AG09319 (cell line): ENCODE data around the gene ITPRIPL2.

ENCODE experiments used
- DNase-seq: peaks from one replicate; pipeline ENCODE4 v3.0.0-alpha.2; 2010; ENCODE audit warnings: low read depth; ENCODE audit errors: extremely low read depth
- TF ChIP-seq, protein P1 (sequence below): IDR thresholded peaks from 2 replicates; pipeline ENCODE4 v1.5.1; 2011; ENCODE audit warnings: low read depth, mild to moderate bottlenecking, inconsistent platforms, low read length, moderate library complexity

ITPRIPL2 gene

DNA sequence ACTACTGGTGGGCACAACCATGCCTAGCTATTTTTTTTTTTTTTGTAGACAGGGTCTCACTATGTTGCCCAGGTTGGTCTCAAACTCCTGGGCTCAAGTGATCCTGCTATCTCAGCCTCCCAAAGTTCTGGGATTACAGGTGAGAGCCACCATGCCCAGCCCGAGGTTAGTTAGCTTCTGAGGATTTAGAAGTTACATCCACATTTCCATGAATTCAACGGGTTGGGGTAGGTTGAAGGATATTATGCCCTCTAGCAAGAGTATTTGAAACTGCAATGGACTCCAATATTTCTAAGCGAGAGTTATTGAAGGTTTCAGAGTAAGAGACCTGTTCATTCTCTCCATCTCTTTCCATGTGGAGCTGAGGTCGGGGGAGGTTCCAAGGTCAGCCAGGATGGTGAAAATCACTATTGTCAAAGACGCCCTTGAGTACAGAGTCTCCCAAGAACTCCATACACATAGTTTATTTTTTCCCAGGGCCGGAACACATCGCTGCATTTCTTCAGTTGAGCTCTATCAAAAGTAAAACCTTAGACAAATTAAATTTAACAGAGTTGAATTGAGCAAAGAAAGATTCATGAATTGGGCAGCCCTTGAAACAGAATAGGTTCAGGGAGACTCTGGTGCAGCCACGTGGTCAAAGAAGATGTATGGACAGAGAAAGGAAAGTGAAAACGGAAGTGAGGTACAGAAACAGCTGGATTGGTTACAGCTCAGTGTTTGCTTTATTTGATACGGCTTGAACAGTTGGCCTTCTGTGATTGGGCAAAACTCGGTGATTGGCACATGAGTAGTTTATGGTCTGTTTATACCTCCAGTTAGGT is 19.0 kb upstream of the ITPRIPL2 start:
- TF ChIP-seq, protein P1, sequence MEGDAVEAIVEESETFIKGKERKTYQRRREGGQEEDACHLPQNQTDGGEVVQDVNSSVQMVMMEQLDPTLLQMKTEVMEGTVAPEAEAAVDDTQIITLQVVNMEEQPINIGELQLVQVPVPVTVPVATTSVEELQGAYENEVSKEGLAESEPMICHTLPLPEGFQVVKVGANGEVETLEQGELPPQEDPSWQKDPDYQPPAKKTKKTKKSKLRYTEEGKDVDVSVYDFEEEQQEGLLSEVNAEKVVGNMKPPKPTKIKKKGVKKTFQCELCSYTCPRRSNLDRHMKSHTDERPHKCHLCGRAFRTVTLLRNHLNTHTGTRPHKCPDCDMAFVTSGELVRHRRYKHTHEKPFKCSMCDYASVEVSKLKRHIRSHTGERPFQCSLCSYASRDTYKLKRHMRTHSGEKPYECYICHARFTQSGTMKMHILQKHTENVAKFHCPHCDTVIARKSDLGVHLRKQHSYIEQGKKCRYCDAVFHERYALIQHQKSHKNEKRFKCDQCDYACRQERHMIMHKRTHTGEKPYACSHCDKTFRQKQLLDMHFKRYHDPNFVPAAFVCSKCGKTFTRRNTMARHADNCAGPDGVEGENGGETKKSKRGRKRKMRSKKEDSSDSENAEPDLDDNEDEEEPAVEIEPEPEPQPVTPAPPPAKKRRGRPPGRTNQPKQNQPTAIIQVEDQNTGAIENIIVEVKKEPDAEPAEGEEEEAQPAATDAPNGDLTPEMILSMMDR = no peak
- DNase-seq = no peak

DNA sequence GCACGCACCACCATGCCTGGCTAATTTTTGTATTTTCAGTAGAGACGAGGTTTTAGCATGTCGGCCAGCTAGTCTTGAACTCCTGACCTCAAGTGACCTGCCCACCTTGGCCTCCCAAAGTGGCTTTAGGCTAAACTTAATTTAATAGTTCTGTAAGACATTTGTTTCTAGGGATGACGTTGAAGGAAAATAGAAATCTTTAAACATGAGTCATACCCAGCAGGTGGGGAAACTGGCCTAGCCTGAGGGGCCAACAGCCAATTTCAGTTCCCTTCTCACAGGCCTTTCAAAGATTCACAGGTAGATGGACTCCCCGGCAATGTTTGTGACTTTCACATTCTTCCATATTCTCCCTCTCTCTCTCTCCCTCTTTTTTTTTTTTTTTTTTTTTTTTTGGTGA is 18.1 kb upstream of the ITPRIPL2 start:
- TF ChIP-seq, protein P1 = no peak
- no peak for DNase-seq

DNA sequence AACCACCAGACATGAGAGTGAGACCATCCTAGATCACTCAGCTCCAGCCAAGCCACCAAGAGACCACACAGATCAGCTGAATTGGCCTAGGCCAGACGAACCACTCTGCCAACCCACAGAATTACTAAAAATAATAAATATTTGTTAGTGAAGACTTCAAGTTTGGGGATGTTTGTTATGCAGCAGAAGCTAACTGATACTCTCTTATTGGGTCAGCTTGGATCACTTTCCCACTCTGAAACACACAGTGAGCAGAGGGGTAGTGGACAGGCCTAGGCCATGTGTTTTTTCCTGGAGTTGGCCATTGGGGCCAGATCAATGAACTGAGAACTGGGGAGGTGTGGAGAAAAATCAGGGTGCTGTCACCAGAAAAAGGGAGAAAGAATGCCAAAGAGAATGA is 15.6 kb upstream of the ITPRIPL2 start:
- no peak for DNase-seq
- TF ChIP-seq, protein P1 = no peak

DNA sequence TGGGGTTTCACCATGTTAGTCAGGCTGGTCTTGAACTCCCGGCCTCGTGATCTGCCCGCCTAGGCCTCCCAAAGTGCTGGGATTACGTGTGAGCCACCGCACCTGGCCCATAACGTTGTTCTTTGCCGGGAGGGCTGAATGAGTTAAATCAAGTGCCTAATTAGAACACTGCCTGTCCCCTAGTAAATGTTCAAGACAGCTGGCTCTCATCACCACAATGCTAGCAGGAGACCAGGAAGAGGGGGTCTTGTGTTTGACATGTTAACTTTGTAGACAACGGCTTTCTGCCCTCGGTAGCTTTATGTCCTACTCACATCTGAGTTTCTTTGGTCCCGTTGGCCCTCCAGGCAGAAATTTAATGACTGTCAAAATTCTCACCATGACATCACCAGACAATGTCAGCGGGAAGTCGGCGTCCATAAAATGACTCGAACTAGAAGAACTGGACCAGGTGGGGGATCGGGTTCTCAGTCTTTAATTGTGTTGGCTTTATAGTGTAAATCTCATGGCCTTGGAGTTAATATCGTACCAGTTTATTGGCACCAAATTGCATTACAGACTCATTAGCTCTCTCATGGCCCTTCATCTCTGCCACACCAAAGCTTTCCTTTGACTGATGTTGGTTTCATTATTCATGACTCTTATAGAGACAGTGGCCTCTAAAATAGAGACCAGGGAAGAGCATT is 11.4 kb upstream of the ITPRIPL2 start:
- DNase-seq = no peak
- TF ChIP-seq, protein P1 = no peak

DNA sequence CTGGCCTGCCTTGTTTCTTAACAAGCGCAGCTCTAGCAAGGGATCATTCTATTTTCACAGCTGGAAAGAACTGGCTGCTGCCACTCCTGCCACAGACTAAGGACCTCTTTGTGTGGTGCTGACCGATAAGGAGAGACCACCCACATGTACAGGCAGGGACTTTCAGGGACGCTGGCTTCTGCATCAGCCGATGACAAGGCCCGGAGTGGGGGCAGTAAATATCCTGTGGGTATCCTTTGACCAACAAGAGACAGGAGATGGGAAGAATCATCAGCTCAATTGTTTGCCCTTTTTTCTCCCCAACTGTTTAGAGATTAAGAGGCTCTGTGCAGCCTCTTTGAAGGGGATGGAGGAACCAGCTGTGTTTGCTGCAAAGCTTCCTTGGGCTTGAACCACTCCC is 9.2 kb upstream of the ITPRIPL2 start:
- TF ChIP-seq, protein P1 = no peak
- no peak for DNase-seq

DNA sequence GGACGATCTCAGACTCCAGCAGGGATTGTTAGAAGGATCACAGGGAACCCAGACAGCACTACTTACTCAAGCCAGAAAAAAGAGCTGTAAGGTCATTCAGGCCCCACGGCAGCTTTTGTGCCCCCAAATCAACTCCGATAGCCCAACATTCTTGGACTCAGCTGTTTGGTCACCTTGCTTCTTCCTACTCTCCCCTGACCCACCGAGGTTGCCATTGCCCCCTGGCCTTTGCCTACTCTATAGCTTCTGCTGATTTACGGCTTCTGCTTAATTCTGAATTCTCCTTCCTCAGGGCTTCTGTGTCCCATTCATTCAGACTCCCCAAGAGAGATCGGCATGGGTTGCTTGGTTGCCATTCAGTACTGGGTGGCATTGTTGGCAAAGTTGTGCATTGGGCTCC is 8.6 kb upstream of the ITPRIPL2 start:
- no peak for DNase-seq
- TF ChIP-seq, protein P1 = no peak

DNA sequence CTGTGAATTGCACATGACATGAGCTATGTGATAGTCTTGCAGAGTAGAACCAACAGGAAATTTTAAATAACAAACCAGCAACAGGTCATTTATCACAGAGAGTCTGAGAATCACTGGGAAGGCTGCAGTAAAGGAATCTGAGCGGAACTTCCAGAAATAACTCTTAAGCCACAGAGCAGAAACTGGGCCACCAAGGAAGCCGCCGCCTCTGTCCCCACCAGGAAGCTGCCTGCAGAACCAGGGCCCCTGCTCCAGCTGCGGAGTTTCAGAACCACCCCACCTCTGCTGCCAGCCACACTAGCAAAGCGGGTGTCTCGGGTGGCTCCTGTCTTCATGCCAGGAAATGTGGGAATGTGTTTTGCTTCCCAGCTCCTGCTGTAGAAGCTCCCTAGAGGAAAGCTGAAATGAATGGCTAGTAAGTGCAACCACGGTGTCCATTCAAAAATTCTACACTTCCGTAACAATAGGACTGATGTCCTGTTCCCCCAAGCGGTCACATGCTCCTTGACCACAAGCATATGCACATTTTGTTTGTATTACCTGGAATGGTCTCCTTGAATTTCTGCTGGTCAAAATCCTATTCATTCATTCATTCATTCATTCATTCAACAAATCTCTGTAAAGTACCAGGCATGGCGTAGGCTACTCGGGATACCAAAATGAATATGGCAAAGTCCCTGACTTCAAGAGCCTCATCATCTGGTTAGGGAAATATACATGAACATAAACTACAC is 7.7 kb upstream of the ITPRIPL2 start:
- DNase-seq = no peak
- TF ChIP-seq, protein P1 = no peak
